NCI-H69 (cell line): Measurements from ENCODE around the gene SIGLEC10.
"Not testable (repeated sequence)": the region's sequence is repeated elsewhere in the genome, so short reads cannot be mapped to it uniquely, and the experiment has no call there.

Experiments
- DNase-seq: peaks from one replicate; lab custom pipeline; 2025; lab: John Stamatoyannopoulos, UW

Gene SIGLEC10, protein sequence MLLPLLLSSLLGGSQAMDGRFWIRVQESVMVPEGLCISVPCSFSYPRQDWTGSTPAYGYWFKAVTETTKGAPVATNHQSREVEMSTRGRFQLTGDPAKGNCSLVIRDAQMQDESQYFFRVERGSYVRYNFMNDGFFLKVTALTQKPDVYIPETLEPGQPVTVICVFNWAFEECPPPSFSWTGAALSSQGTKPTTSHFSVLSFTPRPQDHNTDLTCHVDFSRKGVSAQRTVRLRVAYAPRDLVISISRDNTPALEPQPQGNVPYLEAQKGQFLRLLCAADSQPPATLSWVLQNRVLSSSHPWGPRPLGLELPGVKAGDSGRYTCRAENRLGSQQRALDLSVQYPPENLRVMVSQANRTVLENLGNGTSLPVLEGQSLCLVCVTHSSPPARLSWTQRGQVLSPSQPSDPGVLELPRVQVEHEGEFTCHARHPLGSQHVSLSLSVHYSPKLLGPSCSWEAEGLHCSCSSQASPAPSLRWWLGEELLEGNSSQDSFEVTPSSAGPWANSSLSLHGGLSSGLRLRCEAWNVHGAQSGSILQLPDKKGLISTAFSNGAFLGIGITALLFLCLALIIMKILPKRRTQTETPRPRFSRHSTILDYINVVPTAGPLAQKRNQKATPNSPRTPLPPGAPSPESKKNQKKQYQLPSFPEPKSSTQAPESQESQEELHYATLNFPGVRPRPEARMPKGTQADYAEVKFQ

GRCh38 chr19:51417107-51417809 is at the start of gene SIGLEC10:
Gene SIGLEC10 (minus strand): TSS chr19:51417642. CDS start chr19:51417581, 61 bp downstream.
- no peak for DNase-seq

DNA sequence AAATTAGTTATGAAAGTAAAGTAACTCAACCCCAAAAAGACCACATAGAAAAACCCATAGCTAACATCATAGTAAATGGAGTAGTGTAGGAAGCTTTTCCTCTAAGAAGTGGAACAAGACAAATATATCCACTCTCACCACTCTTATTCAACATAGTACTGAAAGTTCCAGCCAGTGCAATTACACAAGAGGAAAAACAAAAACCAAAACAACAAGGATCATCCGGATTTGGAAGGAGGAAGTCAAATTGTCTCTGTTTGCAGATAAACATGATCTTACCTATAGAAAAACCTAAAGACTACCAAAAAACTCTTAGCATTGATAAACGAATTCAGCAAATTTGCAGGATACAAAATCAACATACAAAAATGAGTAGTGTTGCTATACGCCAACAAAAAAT is 49.3 kb upstream of the SIGLEC10 start:
- no peak for DNase-seq

DNA sequence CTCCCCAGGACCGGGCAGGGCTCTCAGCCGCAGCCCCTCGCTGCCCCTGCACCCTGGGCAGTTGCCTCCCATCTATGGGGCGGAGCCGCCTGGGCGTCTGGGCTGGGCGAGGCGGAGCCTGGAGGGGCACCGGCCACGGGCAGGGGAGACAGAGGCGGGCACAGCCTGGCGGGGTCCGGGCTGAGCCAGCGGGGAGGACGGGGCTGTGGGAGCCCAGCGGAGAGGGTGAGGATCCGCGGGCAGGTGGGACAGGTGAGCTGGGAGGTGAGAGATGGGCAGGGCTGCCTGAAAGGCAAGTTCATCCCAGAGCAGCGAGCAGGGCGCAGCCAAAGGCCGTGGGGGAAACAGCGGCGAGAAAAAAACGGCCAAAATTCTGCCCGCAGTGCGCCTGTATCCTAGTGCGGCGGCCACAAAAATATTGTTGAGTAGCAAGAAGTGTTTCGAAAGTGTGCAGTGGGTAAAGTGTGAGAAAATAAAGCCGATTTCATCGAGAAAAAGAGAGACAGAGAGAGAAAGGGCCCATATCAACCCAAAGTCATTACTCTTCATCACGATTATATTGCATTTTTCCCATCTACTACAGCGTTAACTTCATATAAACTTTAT is 46.6 kb upstream of the SIGLEC10 start:
- DNase-seq, result not testable (repeated sequence)

DNA sequence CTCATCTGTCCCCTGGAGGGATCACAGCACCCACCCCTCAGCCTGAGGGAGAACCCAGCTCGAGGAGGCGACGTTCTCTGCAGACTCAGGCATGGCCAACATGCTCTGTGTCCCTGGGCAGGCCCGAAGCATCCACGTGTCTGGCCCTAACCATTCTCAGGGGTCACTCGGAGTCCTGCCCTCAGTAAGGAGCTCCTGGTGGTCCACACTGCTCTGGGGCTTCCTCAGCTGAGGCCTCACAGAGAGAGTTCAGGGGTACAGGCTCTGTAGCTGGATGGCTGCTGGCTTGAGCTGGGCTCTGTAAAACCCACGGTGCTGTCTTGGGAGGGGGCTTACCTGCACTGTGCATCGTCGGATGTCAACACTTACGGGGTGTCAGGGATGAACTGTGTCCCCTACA is 45.2 kb upstream of the SIGLEC10 start:
- no peak for DNase-seq

GRCh38 chr19:51462276-51462675 is 44.8 kb upstream of the SIGLEC10 start:
- no peak for DNase-seq

- no peak for DNase-seq
Measured at GRCh38 chr19:51461723-51462161, 44.3 kb upstream of the SIGLEC10 start.

GRCh38 chr19:51460164-51460992 is 42.9 kb upstream of the SIGLEC10 start:
- DNase-seq, result no peak

- DNase-seq, result no peak
Measured at GRCh38 chr19:51458899-51459505, 41.6 kb upstream of the SIGLEC10 start.

- no peak for DNase-seq
Measured at GRCh38 chr19:51458051-51458645, 40.7 kb upstream of the SIGLEC10 start, which contains the start of gene SIGLEC8. Gene SIGLEC8 (minus strand): TSS chr19:51458454. CDS start chr19:51458387, 67 bp downstream.

DNA sequence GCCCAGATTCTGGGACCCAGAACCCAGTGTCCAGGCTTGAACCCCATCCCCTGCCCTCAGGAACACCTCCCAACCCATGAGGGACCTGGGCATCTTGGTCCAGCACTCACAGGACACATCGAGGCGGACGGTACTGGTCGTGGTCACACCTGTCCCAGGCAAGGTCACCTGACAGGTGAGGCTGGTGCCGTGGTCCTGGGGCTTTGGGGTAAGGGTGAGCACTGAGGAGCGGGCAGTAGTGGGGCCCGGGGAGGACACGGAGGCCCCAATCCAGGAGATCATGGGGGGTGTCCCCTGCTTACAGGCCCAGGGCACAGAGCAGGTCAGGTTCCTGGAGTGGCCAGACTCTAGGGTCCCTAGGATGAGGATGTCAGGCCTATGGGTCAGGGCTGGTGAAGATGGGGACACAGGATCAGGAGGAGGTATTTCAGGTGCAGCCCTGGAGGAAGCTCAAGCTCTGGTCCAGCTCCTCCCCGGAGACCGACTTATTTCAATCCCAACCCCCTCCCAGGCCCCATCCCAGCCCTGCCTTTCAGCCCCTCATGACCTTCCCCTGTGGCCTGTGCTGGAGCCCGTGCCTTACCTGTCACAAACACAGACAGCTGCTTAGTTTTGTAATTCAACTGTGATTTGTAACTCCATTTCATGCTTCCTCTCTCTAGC is 40.0 kb upstream of the SIGLEC10 start:
- no peak for DNase-seq

- DNase-seq, result no peak
Measured at GRCh38 chr19:51456541-51457290, 39.3 kb upstream of the SIGLEC10 start.

DNA sequence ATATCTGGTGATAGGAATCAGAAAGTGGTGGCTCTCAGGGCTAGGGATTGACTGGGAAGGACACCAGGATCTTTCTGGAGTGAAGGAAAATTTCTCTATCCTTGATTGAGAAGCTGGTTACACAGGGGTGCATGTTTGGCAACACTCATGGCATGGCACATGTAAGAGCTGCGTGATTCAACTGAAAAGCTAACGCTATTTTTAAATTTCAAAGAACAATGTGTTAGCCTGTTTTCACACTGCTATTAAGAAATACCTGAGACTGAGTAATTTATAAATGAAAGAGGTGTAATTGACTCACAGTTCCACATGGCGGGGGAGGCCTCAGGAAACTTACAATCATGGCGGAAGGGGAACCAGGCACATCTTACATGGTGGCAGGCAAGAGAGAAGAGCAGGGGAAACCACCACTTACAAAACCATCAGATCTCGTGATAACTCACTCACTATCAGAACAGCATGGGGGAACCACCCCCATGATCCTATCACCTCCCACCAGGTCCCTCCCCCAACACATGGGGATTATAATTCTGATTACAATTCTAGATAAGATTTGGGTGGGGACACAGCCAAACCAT is 33.4 kb upstream of the SIGLEC10 start:
- DNase-seq, result no peak

GRCh38 chr19:51448411-51449016 is 31.1 kb upstream of the SIGLEC10 start:
- DNase-seq, result no peak

DNA sequence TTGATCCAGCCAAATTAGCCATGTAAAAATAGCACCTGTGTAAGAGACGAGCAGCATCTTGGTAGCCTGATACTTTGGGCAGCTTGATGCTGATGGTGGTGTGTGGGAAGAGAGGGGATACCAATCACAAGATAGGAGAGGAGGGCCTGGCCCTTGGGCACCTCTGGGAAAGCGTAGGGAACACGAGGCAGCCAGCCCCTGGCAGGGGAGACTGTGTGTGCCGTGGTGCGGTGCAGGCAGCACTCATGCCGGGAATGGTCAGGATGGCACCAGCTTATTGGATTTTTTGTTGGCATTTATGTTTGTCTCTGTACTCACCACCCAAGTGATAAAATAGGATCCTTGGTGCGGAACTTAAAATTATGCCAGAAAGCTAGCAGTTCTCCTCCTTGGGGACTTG is 30.6 kb upstream of the SIGLEC10 start:
- DNase-seq, result no peak

DNA sequence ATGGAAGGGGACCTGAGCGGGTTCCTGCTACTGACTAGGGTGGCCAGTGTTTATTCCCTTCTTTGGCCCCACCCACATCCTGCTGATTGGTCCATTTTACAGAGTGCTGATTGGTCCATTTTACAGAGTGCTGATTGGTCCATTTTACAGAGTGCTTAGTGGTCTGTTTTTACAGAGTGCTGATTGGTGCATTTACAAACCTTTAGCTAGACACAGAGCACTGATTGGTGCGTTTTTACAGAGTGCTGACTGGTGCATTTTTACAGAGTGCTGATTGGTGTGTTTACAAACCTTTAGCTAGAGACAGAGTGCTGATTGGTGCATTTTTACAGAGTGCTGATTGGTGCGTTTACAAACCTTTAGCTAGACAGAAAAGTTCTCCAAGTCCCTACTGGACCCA is 30.1 kb upstream of the SIGLEC10 start:
- DNase-seq, result not testable (repeated sequence)

GRCh38 chr19:51441410-51442390 is 24.3 kb upstream of the SIGLEC10 start:
- DNase-seq, result no peak

DNA sequence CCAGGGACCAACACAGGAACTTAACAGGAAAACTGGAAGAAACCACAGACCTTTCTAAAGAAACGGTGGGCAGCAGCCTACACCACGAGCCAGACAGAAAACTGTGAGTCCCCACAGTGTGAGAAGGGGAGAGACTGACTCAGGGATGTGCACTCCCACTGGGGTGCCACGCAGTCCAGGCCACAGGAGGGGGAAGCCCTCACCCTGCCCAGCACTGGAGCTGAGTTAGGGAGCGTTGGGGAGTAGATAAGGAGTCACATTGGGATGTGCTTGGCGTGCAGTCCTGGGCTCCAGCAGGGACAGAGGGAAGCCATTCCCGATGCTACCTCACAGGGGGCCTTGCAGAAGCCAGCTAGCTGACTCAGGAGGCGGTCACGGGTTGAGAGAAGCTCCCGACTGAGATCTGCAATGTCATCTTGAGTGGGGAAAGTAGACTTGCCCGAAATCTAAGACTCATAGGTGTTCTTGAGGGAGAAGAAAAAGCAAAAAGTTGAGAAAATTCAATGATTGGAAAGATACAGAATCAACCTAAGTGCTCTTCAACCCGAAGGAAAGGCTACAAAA is 23.5 kb upstream of the SIGLEC10 start:
- DNase-seq, result no peak
